GM23338 (cell line): Measurements from ENCODE around the gene NRSN2.

ENCODE experiments used
- EZH2 ChIP-seq: fragments of 200-600 bp; sonication (generic); IDR thresholded peaks from one replicate; pipeline ENCODE4 v1.8.0; 2017; ENCODE audit warnings: antibody characterized with exemption, mild to moderate bottlenecking, low read depth; ENCODE audit not compliant: unreplicated experiment
- EZH2phosphoT487 ChIP-seq: fragments of 200-600 bp; sonication (generic); IDR thresholded peaks from one replicate; pipeline ENCODE4 v1.8.1; 2018; ENCODE audit warnings: antibody characterized with exemption; ENCODE audit not compliant: unreplicated experiment
- JUNB ChIP-seq: IDR thresholded peaks from one replicate; pipeline ENCODE4 v1.6.1; 2016; ENCODE audit warnings: antibody characterized with exemption; ENCODE audit not compliant: unreplicated experiment
- POLR2AphosphoS5 ChIP-seq: IDR thresholded peaks from 2 replicates; pipeline ENCODE4 v1.6.1; 2016; ENCODE audit warnings: antibody characterized with exemption, low read depth
- STAT1 ChIP-seq: IDR thresholded peaks from one replicate; pipeline ENCODE4 v1.6.1; 2016; ENCODE audit warnings: antibody characterized with exemption; ENCODE audit not compliant: unreplicated experiment
- TF ChIP-seq, protein P1 (sequence below), 2 experiments: fragments of 200-600 bp in 1 of 2; sonication (generic) in 1 of 2; conservative IDR thresholded peaks; 2 replicates each; pipeline versions ENCODE4 v1.5.1 to v1.6.1; 2016 to 2017; ENCODE audit warnings: antibody characterized with exemption in 2 of 2, low read depth in 2 of 2, mild to moderate bottlenecking in 2 of 2, moderate library complexity in 1 of 2
- TF ChIP-seq, protein P2 (sequence below): IDR thresholded peaks from 2 replicates; pipeline ENCODE4 v1.6.1; 2016; ENCODE audit warnings: antibody characterized with exemption

DNA sequence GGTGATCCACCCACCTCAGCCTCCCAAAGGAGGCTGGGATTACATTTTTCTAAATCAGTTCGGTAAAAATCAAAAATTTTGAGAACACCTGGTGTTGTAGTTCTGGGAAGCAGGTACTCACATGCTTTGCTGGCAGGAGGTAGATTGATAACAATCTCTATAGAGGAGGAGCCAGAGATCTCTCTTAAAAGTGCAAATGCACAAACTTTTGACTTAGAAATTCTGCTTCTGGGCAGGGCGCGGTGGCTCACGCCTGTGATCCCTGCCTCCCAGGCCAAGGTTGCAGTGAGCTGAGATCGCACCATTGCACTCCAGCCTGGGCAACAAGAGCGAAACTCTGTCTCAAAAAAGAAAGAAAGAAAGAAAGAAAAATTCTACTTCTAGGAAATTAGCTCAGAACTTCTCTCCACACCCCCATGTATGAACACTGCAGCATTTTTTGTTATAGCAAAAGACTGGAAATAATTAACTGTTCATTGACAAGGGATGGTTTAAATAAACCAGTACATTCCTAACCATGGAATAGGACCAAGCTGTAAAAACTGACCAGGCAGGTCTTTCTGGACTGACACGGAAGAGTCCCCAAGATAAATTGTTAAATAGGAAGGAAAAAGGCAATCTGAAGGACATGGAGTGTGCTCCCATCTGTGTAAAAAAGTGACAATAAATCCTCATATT is 19.3 kb downstream of the NRSN2 start:
- TF ChIP-seq, protein P1, sequence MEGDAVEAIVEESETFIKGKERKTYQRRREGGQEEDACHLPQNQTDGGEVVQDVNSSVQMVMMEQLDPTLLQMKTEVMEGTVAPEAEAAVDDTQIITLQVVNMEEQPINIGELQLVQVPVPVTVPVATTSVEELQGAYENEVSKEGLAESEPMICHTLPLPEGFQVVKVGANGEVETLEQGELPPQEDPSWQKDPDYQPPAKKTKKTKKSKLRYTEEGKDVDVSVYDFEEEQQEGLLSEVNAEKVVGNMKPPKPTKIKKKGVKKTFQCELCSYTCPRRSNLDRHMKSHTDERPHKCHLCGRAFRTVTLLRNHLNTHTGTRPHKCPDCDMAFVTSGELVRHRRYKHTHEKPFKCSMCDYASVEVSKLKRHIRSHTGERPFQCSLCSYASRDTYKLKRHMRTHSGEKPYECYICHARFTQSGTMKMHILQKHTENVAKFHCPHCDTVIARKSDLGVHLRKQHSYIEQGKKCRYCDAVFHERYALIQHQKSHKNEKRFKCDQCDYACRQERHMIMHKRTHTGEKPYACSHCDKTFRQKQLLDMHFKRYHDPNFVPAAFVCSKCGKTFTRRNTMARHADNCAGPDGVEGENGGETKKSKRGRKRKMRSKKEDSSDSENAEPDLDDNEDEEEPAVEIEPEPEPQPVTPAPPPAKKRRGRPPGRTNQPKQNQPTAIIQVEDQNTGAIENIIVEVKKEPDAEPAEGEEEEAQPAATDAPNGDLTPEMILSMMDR (conservative IDR thresholded peaks at IDR 0.05; ENCODE audit: low read depth in 2 of 2) = no peak
- TF ChIP-seq POLR2AphosphoS5 (no peak), EZH2phosphoT487 (no peak), EZH2 (no peak), JUNB (no peak), STAT1 (no peak)
- TF ChIP-seq, protein P2, sequence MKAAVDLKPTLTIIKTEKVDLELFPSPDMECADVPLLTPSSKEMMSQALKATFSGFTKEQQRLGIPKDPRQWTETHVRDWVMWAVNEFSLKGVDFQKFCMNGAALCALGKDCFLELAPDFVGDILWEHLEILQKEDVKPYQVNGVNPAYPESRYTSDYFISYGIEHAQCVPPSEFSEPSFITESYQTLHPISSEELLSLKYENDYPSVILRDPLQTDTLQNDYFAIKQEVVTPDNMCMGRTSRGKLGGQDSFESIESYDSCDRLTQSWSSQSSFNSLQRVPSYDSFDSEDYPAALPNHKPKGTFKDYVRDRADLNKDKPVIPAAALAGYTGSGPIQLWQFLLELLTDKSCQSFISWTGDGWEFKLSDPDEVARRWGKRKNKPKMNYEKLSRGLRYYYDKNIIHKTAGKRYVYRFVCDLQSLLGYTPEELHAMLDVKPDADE = no peak
